SK-N-SH treated with all-trans-retinoic acid at 6 μM for 48 hours (cell line): ENCODE results near the gene PXDC1.

Experiments
- ATAC-seq: fragments of 200-7000 bp; cut with Tn5 transposase; 3 replicates; pipeline ENCODE4 v1.9.1; 2020; ENCODE audit warnings: mild to moderate bottlenecking, moderate library complexity
- ARNTL ChIP-seq: fragments of 450-650 bp; formaldehyde crosslinking; IDR thresholded peaks from 2 replicates; pipeline ENCODE4 v1.5.0; 2020; ENCODE audit warnings: low read depth, mild to moderate bottlenecking, moderate library complexity, borderline replicate concordance
- BACH2 ChIP-seq: fragments of 250-450 bp; sonication (Bioruptor Pico); IDR thresholded peaks from 2 replicates; pipeline ENCODE4 v1.9.0; 2021; ENCODE audit warnings: mild to moderate bottlenecking, borderline replicate concordance
- CSDC2 ChIP-seq: fragments of 250-450 bp; sonication (Bioruptor Pico); IDR thresholded peaks from 2 replicates; pipeline ENCODE4 v1.5.0; 2020; ENCODE audit warnings: mild to moderate bottlenecking, moderate library complexity
- CSRNP3 ChIP-seq: fragments of 250-450 bp; sonication (Bioruptor Pico); IDR thresholded peaks from 2 replicates; pipeline ENCODE4 v1.5.1; 2021; ENCODE audit warnings: mild to moderate bottlenecking, moderate library complexity
- ESRRG ChIP-seq: fragments of 250-450 bp; sonication (Bioruptor Pico); IDR thresholded peaks from 2 replicates; pipeline ENCODE4 v1.6.1; 2021; ENCODE audit warnings: mild to moderate bottlenecking
- GLIS3 ChIP-seq: fragments of 250-450 bp; sonication (Bioruptor Pico); IDR thresholded peaks from 2 replicates; pipeline ENCODE4 v1.5.0; 2020; ENCODE audit warnings: mild to moderate bottlenecking, moderate library complexity
- ISL1 ChIP-seq: fragments of 250-450 bp; sonication (Bioruptor Pico); IDR thresholded peaks from 2 replicates; pipeline ENCODE4 v2.1.2; 2022; ENCODE audit warnings: mild to moderate bottlenecking, moderate library complexity
- PPARA ChIP-seq: fragments of 250-450 bp; sonication (Bioruptor Pico); IDR thresholded peaks from 2 replicates; pipeline ENCODE4 v1.5.0; 2020; ENCODE audit warnings: mild to moderate bottlenecking, borderline replicate concordance
- RARB ChIP-seq: fragments of 250-450 bp; sonication (Bioruptor Pico); IDR thresholded peaks from 2 replicates; pipeline ENCODE4 v1.8.0; 2021; ENCODE audit warnings: mild to moderate bottlenecking, moderate library complexity
- SNAI2 ChIP-seq: fragments of 250-450 bp; sonication (Bioruptor Pico); IDR thresholded peaks from 2 replicates; pipeline ENCODE4 v1.5.0; 2020; ENCODE audit warnings: mild to moderate bottlenecking, moderate library complexity
- TCF4 ChIP-seq: fragments of 250-450 bp; sonication (Bioruptor Pico); IDR thresholded peaks from 2 replicates; pipeline ENCODE4 v1.8.0; 2021; ENCODE audit warnings: mild to moderate bottlenecking, moderate library complexity, borderline replicate concordance
- ZC3H10 ChIP-seq: fragments of 250-450 bp; sonication (Bioruptor Pico); IDR thresholded peaks from 2 replicates; pipeline ENCODE4 v1.5.1; 2021; ENCODE audit warnings: mild to moderate bottlenecking, moderate library complexity
- ZFP3 ChIP-seq: fragments of 250-450 bp; sonication (Bioruptor Pico); IDR thresholded peaks from 2 replicates; pipeline ENCODE4 v1.5.0; 2020; ENCODE audit warnings: mild to moderate bottlenecking, moderate library complexity
- ZFP30 ChIP-seq: fragments of 450-650 bp; formaldehyde crosslinking; IDR thresholded peaks from 2 replicates; pipeline ENCODE4 v1.5.0; 2022; ENCODE audit warnings: mild to moderate bottlenecking, moderate library complexity
- ZNF565 ChIP-seq: fragments of 450-650 bp; formaldehyde crosslinking; conservative IDR thresholded peaks from 2 replicates; pipeline ENCODE4 v1.5.0; 2020; ENCODE audit warnings: low read depth, mild to moderate bottlenecking, moderate library complexity
- ZNF70 ChIP-seq: fragments of 450-650 bp; formaldehyde crosslinking; IDR thresholded peaks from 2 replicates; pipeline ENCODE4 v1.5.0; 2020; ENCODE audit warnings: mild to moderate bottlenecking, moderate library complexity
- ZNF8 ChIP-seq: fragments of 450-650 bp; formaldehyde crosslinking; IDR thresholded peaks from 2 replicates; pipeline ENCODE4 v1.5.0; 2020; ENCODE audit warnings: mild to moderate bottlenecking, moderate library complexity
- TF ChIP-seq, protein P1 (sequence below): fragments of 250-450 bp; sonication (Bioruptor Pico); IDR thresholded peaks from 2 replicates; pipeline ENCODE4 v1.5.1; 2020; ENCODE audit warnings: low read depth, mild to moderate bottlenecking, moderate library complexity
- TF ChIP-seq, protein P2 (sequence below): fragments of 250-450 bp; sonication (Bioruptor Pico); IDR thresholded peaks from 2 replicates; pipeline ENCODE4 v1.5.0; 2020; ENCODE audit warnings: mild to moderate bottlenecking, moderate library complexity

Gene PXDC1

DNA sequence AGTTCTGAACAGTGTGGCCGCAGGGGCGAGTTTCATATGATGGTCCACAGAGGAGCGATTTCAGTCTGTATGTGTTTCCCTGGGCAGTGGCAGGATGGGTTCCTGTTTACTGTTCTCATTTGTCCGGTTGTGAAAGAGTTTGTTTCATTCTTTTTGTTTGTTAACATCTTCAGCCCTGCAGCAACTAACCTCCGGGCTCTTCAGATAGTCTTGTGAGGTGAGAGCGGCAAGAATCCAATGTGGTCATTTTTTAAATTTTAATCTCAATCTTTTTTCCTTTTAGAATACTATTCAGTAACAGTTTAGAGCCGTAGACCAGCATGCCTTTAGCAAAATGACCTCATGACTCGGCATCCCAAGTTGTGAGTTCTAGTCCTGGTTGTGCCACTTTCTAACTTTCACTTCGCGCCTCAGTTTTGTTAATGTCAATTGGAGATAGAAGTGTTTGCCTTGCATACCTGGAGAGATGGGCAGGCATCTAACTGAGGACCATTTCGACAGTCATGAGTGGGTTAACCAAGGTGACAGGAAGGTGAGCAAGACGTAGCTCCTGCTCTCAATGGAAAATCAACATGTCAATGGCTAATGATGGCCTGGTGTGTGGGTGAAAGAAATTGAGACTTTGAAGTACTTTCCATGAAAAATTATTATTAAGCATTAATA, 38.5 kb upstream of the PXDC1 start:
- no peak for TF ChIP-seq BACH2 (CRISPR knock-in tag)
- TF ChIP-seq ARNTL (CRISPR knock-in tag) = no peak
- no peak for TF ChIP-seq ZFP3 (CRISPR knock-in tag)
- TF ChIP-seq RARB (CRISPR knock-in tag) = no peak
- no peak for TF ChIP-seq CSRNP3
- TF ChIP-seq, protein P1, sequence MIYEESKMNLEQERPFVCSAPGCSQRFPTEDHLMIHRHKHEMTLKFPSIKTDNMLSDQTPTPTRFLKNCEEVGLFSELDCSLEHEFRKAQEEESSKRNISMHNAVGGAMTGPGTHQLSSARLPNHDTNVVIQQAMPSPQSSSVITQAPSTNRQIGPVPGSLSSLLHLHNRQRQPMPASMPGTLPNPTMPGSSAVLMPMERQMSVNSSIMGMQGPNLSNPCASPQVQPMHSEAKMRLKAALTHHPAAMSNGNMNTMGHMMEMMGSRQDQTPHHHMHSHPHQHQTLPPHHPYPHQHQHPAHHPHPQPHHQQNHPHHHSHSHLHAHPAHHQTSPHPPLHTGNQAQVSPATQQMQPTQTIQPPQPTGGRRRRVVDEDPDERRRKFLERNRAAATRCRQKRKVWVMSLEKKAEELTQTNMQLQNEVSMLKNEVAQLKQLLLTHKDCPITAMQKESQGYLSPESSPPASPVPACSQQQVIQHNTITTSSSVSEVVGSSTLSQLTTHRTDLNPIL (CRISPR knock-in tag) = no peak
- no peak for TF ChIP-seq TCF4 (CRISPR knock-in tag)
- TF ChIP-seq ZNF565 (CRISPR knock-in tag) = no peak
- no peak for TF ChIP-seq ZFP30
- no peak for TF ChIP-seq PPARA
- TF ChIP-seq ISL1 = no peak
- no peak for TF ChIP-seq GLIS3
- TF ChIP-seq ZNF70 (CRISPR knock-in tag) = no peak
- TF ChIP-seq, protein P2, sequence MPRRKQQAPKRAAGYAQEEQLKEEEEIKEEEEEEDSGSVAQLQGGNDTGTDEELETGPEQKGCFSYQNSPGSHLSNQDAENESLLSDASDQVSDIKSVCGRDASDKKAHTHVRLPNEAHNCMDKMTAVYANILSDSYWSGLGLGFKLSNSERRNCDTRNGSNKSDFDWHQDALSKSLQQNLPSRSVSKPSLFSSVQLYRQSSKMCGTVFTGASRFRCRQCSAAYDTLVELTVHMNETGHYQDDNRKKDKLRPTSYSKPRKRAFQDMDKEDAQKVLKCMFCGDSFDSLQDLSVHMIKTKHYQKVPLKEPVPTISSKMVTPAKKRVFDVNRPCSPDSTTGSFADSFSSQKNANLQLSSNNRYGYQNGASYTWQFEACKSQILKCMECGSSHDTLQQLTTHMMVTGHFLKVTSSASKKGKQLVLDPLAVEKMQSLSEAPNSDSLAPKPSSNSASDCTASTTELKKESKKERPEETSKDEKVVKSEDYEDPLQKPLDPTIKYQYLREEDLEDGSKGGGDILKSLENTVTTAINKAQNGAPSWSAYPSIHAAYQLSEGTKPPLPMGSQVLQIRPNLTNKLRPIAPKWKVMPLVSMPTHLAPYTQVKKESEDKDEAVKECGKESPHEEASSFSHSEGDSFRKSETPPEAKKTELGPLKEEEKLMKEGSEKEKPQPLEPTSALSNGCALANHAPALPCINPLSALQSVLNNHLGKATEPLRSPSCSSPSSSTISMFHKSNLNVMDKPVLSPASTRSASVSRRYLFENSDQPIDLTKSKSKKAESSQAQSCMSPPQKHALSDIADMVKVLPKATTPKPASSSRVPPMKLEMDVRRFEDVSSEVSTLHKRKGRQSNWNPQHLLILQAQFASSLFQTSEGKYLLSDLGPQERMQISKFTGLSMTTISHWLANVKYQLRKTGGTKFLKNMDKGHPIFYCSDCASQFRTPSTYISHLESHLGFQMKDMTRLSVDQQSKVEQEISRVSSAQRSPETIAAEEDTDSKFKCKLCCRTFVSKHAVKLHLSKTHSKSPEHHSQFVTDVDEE = no peak
- TF ChIP-seq CSDC2 (CRISPR knock-in tag) = no peak
- TF ChIP-seq ZC3H10 (CRISPR knock-in tag) = no peak
- TF ChIP-seq, all 23 proteins: peak for 0
- ATAC-seq = no peak

DNA sequence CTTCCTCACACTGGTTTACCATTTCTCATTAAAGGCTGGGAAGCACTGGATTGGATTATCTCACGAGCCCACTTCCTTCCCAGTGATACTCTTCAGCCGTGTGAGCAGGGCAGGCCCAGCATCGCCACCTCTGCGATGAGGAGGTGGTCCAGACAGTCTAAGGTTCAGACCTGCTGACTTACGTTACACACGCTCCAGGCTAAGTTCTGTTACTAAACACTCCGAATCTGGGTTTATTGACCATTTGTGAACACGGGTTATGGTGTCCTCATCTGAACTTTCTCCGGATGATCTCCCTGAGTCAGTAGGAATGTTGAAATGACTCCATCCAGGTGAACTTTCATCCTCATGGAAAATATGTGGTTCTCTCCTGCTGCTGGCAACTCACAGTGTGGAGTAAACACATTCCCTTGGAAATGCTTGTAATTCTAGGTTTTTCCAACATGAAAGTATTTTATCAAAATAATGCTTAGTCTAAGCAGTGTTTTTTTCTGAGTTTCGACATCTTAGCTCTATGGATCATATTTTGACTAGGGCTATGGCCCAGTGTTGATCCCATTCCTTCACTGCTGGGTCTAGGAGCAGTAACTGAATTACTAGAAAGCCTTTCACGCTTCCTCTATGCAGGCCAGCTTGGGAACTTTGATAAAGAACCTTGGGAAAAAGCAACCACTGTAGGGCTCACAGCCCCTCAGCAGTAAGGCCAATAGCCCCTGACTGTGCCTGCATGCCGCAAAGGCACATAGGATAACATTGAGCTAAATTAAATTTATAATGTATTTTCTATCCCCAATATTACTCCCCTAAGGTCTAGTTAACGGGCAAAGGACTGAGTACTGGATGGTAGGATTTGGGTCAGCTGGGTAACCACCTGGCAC, 37.7 kb upstream of the PXDC1 start:
- ATAC-seq = peak; percentile 49; the same call in 2 of the 3 replicates
- TF ChIP-seq ZNF565 (CRISPR knock-in tag) = no peak
- TF ChIP-seq, protein P1 (CRISPR knock-in tag) = no peak

GRCh38 chr6:3788408-3789017, 37.0 kb upstream of the PXDC1 start:
- no peak for TF ChIP-seq ZFP30
- TF ChIP-seq, protein P1 (CRISPR knock-in tag) = no peak
- no peak for TF ChIP-seq ISL1
- TF ChIP-seq ESRRG (CRISPR knock-in tag) = no peak
- no peak for TF ChIP-seq TCF4 (CRISPR knock-in tag)
- TF ChIP-seq CSDC2 (CRISPR knock-in tag) = no peak
- TF ChIP-seq SNAI2 (CRISPR knock-in tag) = no peak
- TF ChIP-seq ZNF565 (CRISPR knock-in tag) = no peak
- TF ChIP-seq ARNTL (CRISPR knock-in tag) = no peak
- no peak for TF ChIP-seq ZNF8
- TF ChIP-seq, protein P2 = no peak
- ATAC-seq = no peak
